KOPT-K1 (cell line): ENCODE results near the gene PTH2.
A peak's percentile ranks its signal among the peaks of the same experiment; 100 is the strongest.
"Not testable (repeated sequence)": the region's sequence is repeated elsewhere in the genome, so short reads cannot be mapped to it uniquely, and the experiment has no call there.

ENCODE experiments used
- H3K27ac ChIP-seq: fragments of 200-600 bp; sonication (generic); 2 replicates; pipeline ENCODE4 v1.5.1; 2016; ENCODE audit warnings: antibody characterized with exemption, mild to moderate bottlenecking, low read depth, low read length; ENCODE audit not compliant: poor library complexity, severe bottlenecking
- H3K36me3 ChIP-seq: fragments of 200-600 bp; sonication (generic); 2 replicates; pipeline ENCODE4 v1.5.1; 2017; ENCODE audit warnings: antibody characterized with exemption, mild to moderate bottlenecking, low read length, moderate library complexity; ENCODE audit not compliant: insufficient read depth
- H3K9me3 ChIP-seq: fragments of 200-600 bp; sonication (generic); 2 replicates; pipeline ENCODE4 v1.5.1; 2017; ENCODE audit warnings: antibody characterized with exemption, low read length, mild to moderate bottlenecking; ENCODE audit not compliant: insufficient read depth, poor library complexity, severe bottlenecking

The PTH2 gene

DNA sequence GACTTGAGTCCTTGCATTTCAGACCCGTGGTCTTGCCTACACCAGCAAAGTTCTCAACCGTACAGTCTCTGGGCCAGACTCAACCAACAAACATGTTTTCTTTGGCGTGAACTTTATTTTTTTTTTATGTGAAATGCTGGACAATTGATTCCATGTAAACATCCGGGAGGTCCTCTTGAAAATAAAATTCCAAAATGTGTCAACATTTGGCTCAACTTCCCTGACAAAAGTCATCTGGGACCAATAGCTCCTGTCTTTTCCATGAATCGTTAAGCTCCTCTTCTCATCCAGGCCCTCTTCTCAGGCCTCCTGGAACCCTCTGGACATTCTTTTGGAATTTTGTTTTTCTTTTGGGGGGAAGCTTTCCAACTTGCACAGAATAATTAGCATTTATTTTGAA, 32.5 kb upstream of the PTH2 start:
- H3K36me3 ChIP-seq = peaks cover 28% of the 10 kb centered on the region
- no peak overlapping the region for H3K27ac ChIP-seq
- no peaks in the 10 kb centered on the region for H3K9me3 ChIP-seq

GRCh38 chr19:49453757-49454240, 30.6 kb upstream of the PTH2 start:
- Histone ChIP-seq H3K36me3 (peaks cover 27% of the 10 kb centered on the region), H3K27ac (peak overlapping the region; percentile 99), H3K9me3 (no peaks in the 10 kb centered on the region)

DNA sequence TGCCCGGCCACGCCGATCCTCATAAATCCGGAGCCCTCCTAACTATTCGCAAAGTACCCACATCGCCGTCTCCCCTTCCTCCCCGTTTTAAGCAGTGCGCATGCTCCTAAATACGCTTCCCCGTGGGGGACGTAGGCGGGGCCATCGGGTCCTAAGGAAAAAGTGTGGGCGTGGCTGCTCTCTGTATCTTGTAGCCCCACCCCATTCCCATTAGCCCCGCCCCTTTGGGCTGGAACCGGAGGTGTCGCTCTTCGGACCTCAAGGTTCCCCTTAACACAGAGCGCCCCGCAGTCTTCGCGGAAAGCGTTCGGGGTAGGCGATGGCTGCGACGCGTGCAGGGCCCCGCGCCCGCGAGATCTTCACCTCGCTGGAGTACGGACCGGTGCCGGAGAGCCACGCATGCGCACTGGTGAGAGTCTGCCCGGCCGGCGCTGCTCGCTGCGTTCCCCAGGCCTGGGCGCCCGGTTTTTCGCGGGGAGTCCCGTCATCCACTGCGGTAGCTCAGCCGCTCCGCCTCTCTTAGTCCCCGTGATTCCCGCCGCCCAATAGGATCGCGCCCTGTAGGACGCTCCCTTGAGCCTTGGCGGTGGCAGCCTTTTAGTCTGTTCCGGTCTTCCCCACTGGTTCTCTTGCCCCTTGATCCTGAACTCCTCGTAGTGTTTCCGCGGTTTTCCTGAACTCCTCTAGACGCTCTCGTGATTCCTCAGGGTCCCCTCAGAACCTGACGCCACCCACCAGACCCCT, 29.9 kb upstream of the PTH2 start, which contains the start of gene ALDH16A1:
Gene ALDH16A1 (plus strand): TSS at position 213 of the 744 bp plus-strand sequence. CDS start 107 bp downstream, at position 320.
- Histone ChIP-seq H3K27ac (peak within 1 kb of the TSS; percentile 99), H3K9me3 (no peaks in the 10 kb centered on the region), H3K36me3 (peaks cover 32% of the 10 kb centered on the region)

DNA sequence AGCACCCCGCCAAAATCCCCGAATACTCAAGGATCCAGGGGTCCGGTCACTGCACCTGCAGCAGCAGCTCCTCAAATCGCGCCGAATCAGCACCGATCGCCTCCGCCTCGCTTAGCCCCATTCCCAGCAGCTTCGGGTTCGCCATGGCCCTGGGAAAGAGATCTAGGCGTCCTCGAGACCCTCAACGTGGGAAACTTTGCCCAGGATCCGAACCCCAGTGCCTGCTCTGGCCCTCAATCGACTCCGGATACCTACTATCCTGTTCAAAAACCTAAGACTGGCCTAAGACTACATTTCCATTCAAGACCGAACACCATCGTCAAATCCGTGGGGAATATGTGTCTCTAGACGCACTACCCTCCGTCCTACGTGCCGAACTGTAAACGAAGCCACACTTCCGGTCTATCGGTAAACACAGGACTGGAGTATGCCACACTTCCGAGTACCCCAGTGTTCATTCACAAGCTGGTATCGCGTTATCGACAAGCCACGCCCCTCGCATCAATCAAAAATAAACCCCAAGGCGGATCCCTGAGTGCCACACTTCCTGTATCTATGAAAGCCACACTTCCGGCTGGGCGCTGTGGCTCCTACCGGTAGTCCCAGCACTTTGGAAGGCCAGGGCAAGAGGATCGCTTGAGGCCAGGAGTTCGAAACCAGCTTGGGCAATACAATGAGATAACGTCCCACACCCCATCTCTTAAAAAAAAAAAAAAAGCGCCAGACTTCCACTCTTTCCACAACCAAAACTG, 28.4 kb upstream of the PTH2 start, which contains the start of gene PIH1D1:
Gene PIH1D1 (minus strand): TSS at position 385 of the 752 bp plus-strand sequence. CDS start 240 bp downstream, at position 145.
- Histone ChIP-seq H3K36me3 (peaks cover 44% of the 10 kb centered on the region), H3K27ac (peak within 1 kb of the TSS; percentile 99), H3K9me3 (no peaks in the 10 kb centered on the region)

DNA sequence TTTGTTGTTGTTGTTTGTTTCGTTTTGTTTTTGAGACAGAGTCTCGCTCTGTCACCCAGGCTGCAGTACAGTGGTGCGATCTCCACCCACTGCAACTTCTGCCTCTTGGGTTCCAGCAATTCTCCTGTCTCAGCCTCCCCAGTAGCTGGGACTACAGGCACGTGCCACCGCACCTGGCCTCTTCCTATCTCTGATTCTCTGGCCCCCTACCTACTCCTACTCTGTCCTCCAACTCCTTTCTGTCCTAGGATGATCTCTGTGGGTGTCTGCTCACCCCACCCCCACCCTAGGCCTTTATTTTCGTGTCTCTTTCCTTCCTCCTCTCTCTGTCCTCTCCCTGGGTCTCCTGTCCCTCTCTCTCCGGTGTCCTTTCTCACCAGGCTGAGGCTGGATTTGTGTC, 27.2 kb upstream of the PTH2 start:
- H3K9me3 ChIP-seq = no peaks in the 10 kb centered on the region
- H3K36me3 ChIP-seq = peaks cover 49% of the 10 kb centered on the region
- peak overlapping the region; percentile 99 for H3K27ac ChIP-seq

GRCh38 chr19:49448432-49448786, 25.2 kb upstream of the PTH2 start:
- no peaks in the 10 kb centered on the region for H3K9me3 ChIP-seq
- no peak overlapping the region for H3K27ac ChIP-seq

GRCh38 chr19:49447485-49448431, 24.5 kb upstream of the PTH2 start:
- Histone ChIP-seq H3K36me3 (peaks cover 49% of the 10 kb centered on the region), H3K27ac (no peak overlapping the region), H3K9me3 (no peaks in the 10 kb centered on the region)

More at GRCh38 chr19:49448432-49448786, 25.2 kb upstream of the PTH2 start:
- H3K36me3 ChIP-seq = peaks cover 49% of the 10 kb centered on the region

- Histone ChIP-seq H3K36me3 (peaks cover 49% of the 10 kb centered on the region), H3K9me3 (no peaks in the 10 kb centered on the region), H3K27ac (no peak overlapping the region)
These were observed 22.8 kb upstream of the PTH2 start for GRCh38 chr19:49445997-49446396.

- H3K36me3 ChIP-seq = peaks cover 34% of the 10 kb centered on the region
- not testable (repeated sequence) for H3K27ac ChIP-seq
These were observed 21.0 kb upstream of the PTH2 start for GRCh38 chr19:49444100-49444700.

GRCh38 chr19:49443366-49444099, 20.3 kb upstream of the PTH2 start:
- H3K27ac ChIP-seq = peak overlapping the region; percentile 36
- H3K36me3 ChIP-seq = peaks cover 28% of the 10 kb centered on the region

More at GRCh38 chr19:49444100-49444700, 21.0 kb upstream of the PTH2 start:
- H3K9me3 ChIP-seq = not testable (repeated sequence)

DNA sequence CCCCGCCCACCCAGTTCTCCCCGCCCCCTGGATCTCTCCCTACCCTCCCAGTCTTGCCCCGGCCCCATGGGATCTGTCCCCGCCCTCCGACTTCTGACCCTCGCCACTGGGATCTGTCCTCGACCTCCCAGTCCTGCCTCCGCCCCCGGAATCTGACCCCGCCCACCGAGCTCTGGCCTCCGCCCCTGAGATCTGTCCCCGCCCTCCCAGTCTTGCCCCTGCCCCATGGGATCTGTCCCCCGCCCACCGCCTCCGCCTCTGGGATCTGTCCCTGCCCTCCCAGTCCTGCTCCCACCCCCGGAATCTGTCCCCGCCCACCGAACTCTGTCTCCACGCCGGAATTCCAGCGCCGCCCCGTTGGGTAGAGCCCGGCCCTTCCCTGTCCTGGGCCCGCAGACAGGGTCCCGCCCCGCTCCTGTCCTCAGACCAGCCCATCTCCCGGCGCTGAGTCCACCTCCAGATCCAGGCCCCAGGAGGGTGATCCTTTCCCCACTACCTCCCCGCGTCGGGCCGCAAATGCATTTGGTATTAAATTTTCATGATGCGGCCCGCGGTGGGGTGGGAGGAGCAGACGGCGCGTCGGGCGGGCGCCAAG, 19.6 kb upstream of the PTH2 start:
- H3K9me3 ChIP-seq = no peaks in the 10 kb centered on the region
- H3K36me3 ChIP-seq = peaks cover 21% of the 10 kb centered on the region
- peak overlapping the region; percentile 36 for H3K27ac ChIP-seq

More at GRCh38 chr19:49443366-49444099, 20.3 kb upstream of the PTH2 start:
- H3K9me3 ChIP-seq = no peaks in the 10 kb centered on the region

GRCh38 chr19:49442354-49442753, 19.1 kb upstream of the PTH2 start:
- Histone ChIP-seq H3K36me3 (peaks cover 16% of the 10 kb centered on the region), H3K9me3 (no peaks in the 10 kb centered on the region), H3K27ac (no peak overlapping the region)

GRCh38 chr19:49441960-49442350, 18.7 kb upstream of the PTH2 start:
- H3K36me3 ChIP-seq = peaks cover 12% of the 10 kb centered on the region
- H3K27ac ChIP-seq = no peak overlapping the region
- H3K9me3 ChIP-seq = no peaks in the 10 kb centered on the region
